NB4 (cell line): Measurements from ENCODE around the gene PYGM.

ENCODE experiments used
- DNase-seq: peaks from one replicate; pipeline ENCODE4 v3.0.0; 2010; ENCODE audit warnings: low read depth
- H3K4me3 ChIP-seq: one replicate; pipeline ENCODE4 v1.5.1; 2011; ENCODE audit warnings: mild to moderate bottlenecking, low read depth, low read length, moderate library complexity
- MYC ChIP-seq: IDR thresholded peaks from 2 replicates; pipeline ENCODE4 v1.6.1; 2011; ENCODE audit warnings: low read depth, low read length
- POLR2A ChIP-seq: IDR thresholded peaks from 2 replicates; pipeline ENCODE4 v1.6.1; 2011; ENCODE audit warnings: mild to moderate bottlenecking; ENCODE audit not compliant: insufficient read length; ENCODE audit errors: extremely low read depth
- TF ChIP-seq, protein P1 (sequence below): IDR thresholded peaks from 2 replicates; pipeline ENCODE4 v1.6.1; 2011; ENCODE audit warnings: low read depth, low read length
- TF ChIP-seq, protein P2 (sequence below): IDR thresholded peaks from one replicate; pipeline ENCODE4 v1.5.1; 2012; ENCODE audit warnings: low read depth, low read length

The PYGM gene

DNA sequence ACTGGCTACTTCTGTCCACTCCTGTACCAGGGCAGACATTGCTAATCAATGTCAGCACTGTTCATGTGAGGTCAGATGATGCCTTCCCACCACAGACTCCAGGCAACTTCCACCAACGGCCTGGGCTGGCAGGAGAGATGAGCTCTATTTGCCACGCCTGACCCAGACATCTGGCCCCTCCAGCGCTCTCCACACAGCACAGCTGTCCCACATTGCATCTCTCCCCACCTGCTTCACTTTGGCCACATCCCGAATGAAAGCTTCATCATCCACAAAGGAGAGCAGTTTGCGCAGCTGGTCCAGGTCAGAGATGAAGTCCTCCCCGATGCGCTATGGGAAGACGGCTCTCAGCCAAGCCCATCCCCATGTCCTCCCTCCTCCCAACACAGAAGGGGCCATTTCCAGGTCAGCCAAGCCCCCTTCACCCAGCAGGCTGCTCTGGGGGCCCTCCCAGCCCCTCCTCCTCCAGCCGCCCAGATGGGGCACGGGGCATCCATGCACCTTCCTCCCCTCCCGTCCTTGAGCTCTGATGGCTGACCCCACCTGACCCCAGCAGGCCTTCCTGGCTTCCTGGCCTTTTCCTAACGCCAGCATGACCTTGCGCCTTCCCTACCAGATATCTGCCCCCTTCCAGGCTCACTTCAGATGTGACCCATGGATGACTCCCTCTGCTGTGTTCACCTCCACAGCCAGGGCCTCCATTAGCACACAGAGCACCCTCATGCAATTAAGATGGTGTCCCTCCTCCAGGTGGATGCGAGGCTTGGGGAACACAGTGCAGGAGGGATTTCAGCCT lies 7.4 kb downstream of the PYGM start:
- no peak for DNase-seq
- no peak overlapping the region for H3K4me3 ChIP-seq
- TF ChIP-seq POLR2A = no peak
- TF ChIP-seq, protein P1, sequence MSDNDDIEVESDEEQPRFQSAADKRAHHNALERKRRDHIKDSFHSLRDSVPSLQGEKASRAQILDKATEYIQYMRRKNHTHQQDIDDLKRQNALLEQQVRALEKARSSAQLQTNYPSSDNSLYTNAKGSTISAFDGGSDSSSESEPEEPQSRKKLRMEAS = no peak
- TF ChIP-seq, protein P2, sequence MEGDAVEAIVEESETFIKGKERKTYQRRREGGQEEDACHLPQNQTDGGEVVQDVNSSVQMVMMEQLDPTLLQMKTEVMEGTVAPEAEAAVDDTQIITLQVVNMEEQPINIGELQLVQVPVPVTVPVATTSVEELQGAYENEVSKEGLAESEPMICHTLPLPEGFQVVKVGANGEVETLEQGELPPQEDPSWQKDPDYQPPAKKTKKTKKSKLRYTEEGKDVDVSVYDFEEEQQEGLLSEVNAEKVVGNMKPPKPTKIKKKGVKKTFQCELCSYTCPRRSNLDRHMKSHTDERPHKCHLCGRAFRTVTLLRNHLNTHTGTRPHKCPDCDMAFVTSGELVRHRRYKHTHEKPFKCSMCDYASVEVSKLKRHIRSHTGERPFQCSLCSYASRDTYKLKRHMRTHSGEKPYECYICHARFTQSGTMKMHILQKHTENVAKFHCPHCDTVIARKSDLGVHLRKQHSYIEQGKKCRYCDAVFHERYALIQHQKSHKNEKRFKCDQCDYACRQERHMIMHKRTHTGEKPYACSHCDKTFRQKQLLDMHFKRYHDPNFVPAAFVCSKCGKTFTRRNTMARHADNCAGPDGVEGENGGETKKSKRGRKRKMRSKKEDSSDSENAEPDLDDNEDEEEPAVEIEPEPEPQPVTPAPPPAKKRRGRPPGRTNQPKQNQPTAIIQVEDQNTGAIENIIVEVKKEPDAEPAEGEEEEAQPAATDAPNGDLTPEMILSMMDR = no peak
- TF ChIP-seq MYC = no peak

DNA sequence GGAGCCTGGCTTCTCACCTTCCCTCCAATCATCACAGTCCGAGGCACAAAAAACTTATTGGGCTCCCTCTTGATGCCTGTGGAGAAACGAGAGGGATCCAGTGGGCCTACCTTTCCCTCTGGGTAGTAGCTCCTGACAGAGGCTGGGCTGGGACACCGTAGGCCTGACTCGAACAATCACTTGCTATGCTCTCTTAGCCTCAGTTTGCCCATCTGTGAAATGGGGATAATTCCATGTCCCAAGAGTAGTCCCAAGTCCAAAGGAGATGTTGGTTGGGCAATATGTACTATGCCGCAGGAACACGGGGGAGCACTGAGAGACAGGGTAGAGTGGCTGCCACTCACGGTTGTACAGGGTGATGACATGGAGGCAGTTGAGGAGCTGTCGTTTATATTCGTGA lies 8.2 kb downstream of the PYGM start:
- TF ChIP-seq POLR2A (no peak), MYC (no peak)
- TF ChIP-seq, protein P2 = no peak
- TF ChIP-seq, protein P1 = no peak
- DNase-seq = no peak

DNA sequence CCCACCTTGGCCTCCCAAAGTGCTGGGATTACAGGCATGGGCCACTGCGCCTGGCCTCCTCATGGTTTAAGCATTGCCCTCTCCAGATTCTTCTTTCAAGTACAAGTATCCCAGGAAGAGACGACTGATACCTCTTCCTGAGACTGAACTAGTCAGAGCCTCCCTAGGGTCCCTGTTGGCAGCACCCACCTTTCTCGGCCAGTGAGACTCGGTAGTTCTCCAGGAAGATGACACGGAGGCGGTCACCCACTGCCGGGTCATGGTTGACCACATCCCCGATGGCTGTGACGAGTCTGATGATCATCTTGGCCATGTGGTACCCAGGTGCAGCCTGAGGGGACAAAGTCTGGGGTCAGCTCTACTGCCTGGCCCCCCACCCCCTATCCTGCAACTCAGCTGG lies 8.6 kb downstream of the PYGM start:
- H3K4me3 ChIP-seq = no peak overlapping the region
- DNase-seq = no peak
- no peak for TF ChIP-seq MYC
- TF ChIP-seq, protein P2 = no peak
- no peak for TF ChIP-seq POLR2A
- TF ChIP-seq, protein P1 = no peak

More for the DNA sequence above, 8.2 kb downstream of the PYGM start:
- H3K4me3 ChIP-seq = no peak overlapping the region

DNA sequence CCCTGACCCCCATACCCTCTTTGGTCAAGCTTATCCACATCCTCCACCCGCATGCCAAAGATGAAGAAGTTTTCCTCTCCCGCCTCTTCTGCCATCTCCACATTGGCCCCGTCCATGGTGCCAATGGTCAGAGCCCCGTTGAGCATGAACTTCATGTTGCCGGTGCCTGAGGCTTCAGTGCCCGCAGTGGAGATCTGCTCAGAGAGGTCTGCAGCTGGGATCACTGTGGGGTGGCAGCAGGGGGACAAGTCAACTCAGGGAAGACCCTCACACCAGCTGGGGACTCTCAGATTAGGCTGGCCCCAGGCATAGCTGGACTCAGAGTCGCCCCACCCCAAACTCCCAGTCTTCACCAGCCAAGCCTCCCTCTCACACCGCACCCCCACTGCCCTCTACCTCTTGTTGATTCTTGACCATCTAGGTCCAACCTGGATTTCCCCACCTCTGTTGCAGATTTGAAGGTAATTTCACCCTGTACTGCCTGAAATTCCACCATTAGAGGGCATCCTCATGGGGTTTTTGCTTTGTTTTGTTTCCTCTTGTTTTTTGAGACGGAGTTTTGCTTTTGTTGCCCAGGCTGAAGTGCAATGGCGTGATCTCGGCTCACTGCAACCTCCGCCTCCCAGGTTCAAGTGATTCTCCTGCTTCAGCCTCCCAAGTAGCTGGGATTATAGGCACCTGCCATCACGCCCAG lies 9.3 kb downstream of the PYGM start:
- no peak overlapping the region for H3K4me3 ChIP-seq
- TF ChIP-seq POLR2A (no peak), MYC (no peak)
- TF ChIP-seq, protein P2 = no peak
- TF ChIP-seq, protein P1 = no peak
- no peak for DNase-seq

DNA sequence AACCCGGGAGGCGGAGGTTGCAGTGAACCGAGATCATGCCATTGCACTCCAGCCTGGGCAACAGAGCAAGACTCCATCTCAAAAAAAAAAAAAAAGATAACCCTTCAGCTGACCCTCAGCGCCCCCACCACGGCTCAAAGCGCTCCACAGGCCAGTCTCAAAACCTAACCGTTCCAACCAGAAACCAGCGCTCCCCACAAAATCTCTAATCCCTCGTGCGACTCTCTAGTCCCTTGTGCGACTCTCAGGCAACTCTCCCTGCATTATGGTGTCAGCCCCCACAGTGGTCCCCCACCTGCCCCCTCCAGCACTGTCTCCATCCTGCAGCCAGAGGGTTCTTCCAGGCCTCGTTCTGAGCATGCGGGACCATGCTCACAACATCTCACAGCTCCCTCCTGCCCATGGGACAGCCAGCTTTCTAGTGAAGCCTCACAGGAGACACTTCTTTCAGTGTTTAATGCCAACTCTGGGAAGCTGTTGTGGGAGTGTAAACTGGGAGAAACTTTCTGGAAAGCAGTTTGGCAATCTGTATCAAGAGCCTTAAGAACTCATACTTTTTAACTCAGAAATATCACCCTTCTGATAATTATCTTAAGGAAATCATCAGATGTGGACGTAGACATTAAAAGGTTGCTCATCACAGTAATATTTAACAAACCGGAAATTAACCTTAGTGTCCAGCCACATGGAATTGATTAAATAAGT lies 11.7 kb downstream of the PYGM start:
- no peak for DNase-seq
- no peak overlapping the region for H3K4me3 ChIP-seq

More for the DNA sequence above, 11.7 kb downstream of the PYGM start:
- TF ChIP-seq, protein P1 = no peak
- TF ChIP-seq MYC (no peak), POLR2A (no peak)
- TF ChIP-seq, protein P2 = no peak
